ENCODE results near the gene ARHGAP12.

GRCh38 chr10:31853629-31854028 is 75.0 kb downstream of the ARHGAP12 start:
- TF ChIP-seq CTCF (IDR thresholded peaks at IDR 0.05) (no peak), POLR2AphosphoS5 (IDR thresholded peaks at IDR 0.05; ENCODE audit: insufficient read depth in 1 of 2, low read depth in 1 of 2) (no peak), POLR2A (IDR thresholded peaks at IDR 0.05) (no peak)

Measured in vagina (tissue), 2 donors.